Retinal pigment epithelial cell (primary cell): ENCODE results near the gene PCED1B.

ENCODE experiments used
- DNase-seq: peaks from one replicate; pipeline ENCODE4 v3.0.0-alpha.2; 2010; ENCODE audit warnings: low read depth
- H3K4me3 ChIP-seq: 2 replicates; pipeline ENCODE4 v1.5.1; 2011; ENCODE audit warnings: mild to moderate bottlenecking, low read length, control low read depth, moderate library complexity
- CTCF ChIP-seq: conservative IDR thresholded peaks from 2 replicates; pipeline ENCODE4 v1.5.1; 2011; ENCODE audit warnings: low read depth, low read length, control low read depth, inconsistent platforms

The PCED1B gene

GRCh38 chr12:47123730-47124129 is 44.3 kb downstream of the PCED1B start:
- H3K4me3 ChIP-seq = no peak overlapping the region
- TF ChIP-seq CTCF = no peak
- DNase-seq = no peak

- DNase-seq = no peak
Observed at GRCh38 chr12:47124451-47124850, 45.0 kb downstream of the PCED1B start.

GRCh38 chr12:47126246-47126645 is 46.8 kb downstream of the PCED1B start:
- no peak overlapping the region for H3K4me3 ChIP-seq
- no peak for TF ChIP-seq CTCF
- no peak for DNase-seq

More at GRCh38 chr12:47124451-47124850, 45.0 kb downstream of the PCED1B start:
- no peak for TF ChIP-seq CTCF
- H3K4me3 ChIP-seq = no peak overlapping the region

- no peak for TF ChIP-seq CTCF
- no peak for DNase-seq
- no peak overlapping the region for H3K4me3 ChIP-seq
Observed at GRCh38 chr12:47131011-47131410, 51.6 kb downstream of the PCED1B start.

- no peak for TF ChIP-seq CTCF
- H3K4me3 ChIP-seq = no peak overlapping the region
- DNase-seq = no peak
Observed at GRCh38 chr12:47134005-47134404, 54.6 kb downstream of the PCED1B start.

GRCh38 chr12:47135578-47135977 is 56.2 kb downstream of the PCED1B start:
- no peak overlapping the region for H3K4me3 ChIP-seq
- TF ChIP-seq CTCF = no peak
- no peak for DNase-seq

GRCh38 chr12:47139000-47139681 is 59.7 kb downstream of the PCED1B start:
- no peak overlapping the region for H3K4me3 ChIP-seq
- DNase-seq = no peak
- TF ChIP-seq CTCF = no peak
